Measurements from ENCODE around the gene SLC6A3.

The SLC6A3 gene

GRCh38 chr5:1468247-1468612, 23.0 kb upstream of the SLC6A3 start:
- TF ChIP-seq, protein P1, sequence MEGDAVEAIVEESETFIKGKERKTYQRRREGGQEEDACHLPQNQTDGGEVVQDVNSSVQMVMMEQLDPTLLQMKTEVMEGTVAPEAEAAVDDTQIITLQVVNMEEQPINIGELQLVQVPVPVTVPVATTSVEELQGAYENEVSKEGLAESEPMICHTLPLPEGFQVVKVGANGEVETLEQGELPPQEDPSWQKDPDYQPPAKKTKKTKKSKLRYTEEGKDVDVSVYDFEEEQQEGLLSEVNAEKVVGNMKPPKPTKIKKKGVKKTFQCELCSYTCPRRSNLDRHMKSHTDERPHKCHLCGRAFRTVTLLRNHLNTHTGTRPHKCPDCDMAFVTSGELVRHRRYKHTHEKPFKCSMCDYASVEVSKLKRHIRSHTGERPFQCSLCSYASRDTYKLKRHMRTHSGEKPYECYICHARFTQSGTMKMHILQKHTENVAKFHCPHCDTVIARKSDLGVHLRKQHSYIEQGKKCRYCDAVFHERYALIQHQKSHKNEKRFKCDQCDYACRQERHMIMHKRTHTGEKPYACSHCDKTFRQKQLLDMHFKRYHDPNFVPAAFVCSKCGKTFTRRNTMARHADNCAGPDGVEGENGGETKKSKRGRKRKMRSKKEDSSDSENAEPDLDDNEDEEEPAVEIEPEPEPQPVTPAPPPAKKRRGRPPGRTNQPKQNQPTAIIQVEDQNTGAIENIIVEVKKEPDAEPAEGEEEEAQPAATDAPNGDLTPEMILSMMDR (IDR thresholded peaks at IDR 0.05), result no peak
- H3K4me3 ChIP-seq, result no peak overlapping the region
- no peak for DNase-seq (ENCODE audit: low spot score)
- no peak overlapping the region for H3K27ac ChIP-seq

DNA sequence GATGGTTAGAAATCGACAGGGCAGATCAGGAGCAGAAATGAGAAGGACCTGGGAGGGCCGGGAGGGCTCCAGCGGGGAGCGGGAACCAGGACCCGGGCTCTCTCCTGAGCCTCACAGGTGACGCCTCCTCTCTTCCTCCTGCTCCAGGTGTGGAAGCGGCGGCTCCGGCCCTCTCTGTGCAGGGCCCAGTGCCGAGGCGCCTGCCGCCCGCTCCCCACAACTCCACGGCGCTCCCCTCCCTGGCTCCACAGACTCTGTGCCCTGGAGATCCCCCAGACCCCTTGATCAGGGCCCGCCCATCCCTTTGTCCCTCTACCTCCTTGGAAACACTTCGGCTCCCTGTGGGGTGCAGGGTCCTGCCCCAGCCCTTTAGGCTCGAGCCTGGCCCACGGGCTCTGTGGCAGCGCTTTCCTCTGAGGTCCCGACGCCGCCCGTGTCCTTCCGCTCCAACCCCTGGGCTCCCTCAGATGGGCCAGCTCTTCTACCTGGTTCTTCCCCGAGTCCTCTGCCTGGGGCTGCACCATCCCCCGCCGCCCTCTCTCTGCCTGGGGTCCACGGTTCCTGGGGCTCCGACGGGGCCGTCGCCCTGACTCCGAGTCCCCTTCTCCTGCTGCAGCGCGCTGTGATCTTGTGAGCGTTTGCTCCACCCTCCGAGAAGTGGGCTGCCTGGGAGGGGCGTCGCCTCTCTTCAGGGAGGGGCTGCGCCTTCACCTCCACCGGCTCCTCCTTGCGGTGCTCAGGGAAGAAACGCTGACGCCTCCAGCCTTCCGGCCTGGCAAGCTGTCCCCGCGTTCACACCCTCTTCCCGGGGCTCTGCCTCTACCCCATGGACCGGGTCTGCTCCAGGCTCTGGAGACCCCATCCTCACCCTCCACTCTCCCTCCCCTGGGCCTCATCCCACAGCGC, 22.4 kb upstream of the SLC6A3 start:
- DNase-seq (ENCODE audit: low spot score), result no peak
- H3K27ac ChIP-seq, result no peak overlapping the region
- TF ChIP-seq, protein P1 (IDR thresholded peaks at IDR 0.05), result no peak

GRCh38 chr5:1466631-1467265, 21.5 kb upstream of the SLC6A3 start:
- Histone ChIP-seq H3K4me3 (no peak overlapping the region), H3K27ac (no peak overlapping the region)
- TF ChIP-seq, protein P1 (IDR thresholded peaks at IDR 0.05), result no peak
- DNase-seq (ENCODE audit: low spot score), result no peak

More for the DNA sequence above, 22.4 kb upstream of the SLC6A3 start:
- no peak overlapping the region for H3K4me3 ChIP-seq

DNA sequence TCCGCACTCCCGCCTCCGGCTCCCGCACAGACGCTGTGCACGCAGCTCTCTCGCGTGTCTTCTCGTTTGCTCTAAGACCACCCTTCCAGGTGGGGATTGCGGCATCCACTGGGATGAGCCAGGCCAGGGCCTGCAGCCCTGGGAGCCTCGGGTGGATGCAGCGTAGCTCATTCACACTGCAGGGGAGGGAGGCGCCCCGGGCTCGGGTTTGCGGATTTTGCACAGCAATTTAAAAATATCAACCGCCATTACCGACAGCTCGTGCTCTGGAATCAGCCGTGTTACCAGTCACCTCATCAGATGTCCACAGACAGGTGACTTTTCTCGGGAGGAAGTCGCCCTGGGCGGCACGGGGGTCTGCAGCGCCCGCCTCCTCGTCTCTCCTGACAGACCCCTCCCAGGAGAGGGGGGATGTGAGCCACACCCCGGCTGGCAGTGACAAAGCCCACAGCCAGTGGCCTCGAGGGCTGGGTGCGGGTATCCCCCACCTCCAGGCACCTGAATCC, 20.8 kb upstream of the SLC6A3 start:
- no peak for DNase-seq (ENCODE audit: low spot score)
- H3K4me3 ChIP-seq, result no peak overlapping the region
- TF ChIP-seq, protein P1 (IDR thresholded peaks at IDR 0.05), result no peak
- no peak overlapping the region for H3K27ac ChIP-seq

DNA sequence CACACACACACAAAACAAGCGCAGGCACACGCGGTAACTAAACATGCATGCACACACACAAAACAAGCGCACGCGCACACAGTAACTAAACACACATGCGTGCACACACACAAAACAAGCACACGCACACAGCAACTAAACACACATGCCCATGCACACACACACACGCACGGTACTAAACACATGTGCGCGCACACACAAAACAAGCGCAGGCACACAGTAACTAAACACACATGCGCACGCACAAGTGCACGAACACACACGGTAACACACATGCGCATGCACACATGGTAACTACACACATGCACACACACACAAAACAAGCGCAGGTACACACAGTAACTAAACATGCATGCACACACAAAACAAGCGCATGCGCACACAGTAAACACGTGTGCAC, 19.9 kb upstream of the SLC6A3 start:
- no peak for DNase-seq (ENCODE audit: low spot score)
- no peak overlapping the region for H3K4me3 ChIP-seq
- TF ChIP-seq, protein P1 (IDR thresholded peaks at IDR 0.05), result no peak
- no peak overlapping the region for H3K27ac ChIP-seq

DNA sequence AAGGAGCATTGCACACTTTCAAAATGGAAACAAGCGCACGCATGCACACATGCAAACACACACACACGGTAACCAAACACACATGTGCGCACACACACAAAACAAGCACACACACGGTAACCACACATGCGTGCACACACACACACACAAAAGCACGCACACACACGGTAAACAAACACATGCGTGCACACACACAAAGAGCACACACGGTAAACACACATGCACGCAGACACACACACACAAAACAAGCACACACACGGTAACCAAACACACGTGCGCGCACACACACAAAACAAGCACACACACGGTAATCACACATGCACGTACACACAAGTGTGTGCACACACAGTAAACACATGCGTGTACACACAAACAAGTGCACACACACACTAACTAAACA, 19.3 kb upstream of the SLC6A3 start:
- TF ChIP-seq, protein P1 (IDR thresholded peaks at IDR 0.05), result no peak
- H3K4me3 ChIP-seq, result no peak overlapping the region
- DNase-seq (ENCODE audit: low spot score), result no peak
- H3K27ac ChIP-seq, result no peak overlapping the region

Data from coronary artery (tissue), 2 donors.